Measurements from ENCODE around the gene OR2J1.
"Not testable (repeated sequence)": the region's sequence is repeated elsewhere in the genome, so short reads cannot be mapped to it uniquely, and the experiment has no call there.

Gene OR2J1

DNA sequence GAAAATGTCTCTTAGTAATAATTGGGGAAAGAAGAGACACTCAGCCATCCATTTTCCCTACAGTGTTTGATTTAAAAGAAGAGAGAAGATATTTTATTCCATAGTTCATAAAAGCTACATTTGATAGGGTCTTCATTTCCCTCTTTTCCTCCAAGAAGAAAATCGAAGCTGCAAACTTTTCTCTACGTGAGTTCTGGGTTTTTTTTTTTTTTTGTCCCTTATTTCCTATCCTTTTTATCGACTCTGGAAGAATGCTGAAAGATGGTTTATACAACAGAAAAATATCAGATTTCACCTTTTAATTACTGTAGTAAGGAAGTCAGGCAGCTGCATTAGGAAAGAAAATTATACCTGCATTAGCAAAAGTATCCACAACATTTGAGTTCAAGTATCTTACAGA, at the start of gene OR2J1:
Gene OR2J1, plus strand, starts transcription at position 301 of the 400 bp plus-strand sequence. CDS start 1,453 bp downstream, outside the sequence.
- no peak for DNase-seq

DNA sequence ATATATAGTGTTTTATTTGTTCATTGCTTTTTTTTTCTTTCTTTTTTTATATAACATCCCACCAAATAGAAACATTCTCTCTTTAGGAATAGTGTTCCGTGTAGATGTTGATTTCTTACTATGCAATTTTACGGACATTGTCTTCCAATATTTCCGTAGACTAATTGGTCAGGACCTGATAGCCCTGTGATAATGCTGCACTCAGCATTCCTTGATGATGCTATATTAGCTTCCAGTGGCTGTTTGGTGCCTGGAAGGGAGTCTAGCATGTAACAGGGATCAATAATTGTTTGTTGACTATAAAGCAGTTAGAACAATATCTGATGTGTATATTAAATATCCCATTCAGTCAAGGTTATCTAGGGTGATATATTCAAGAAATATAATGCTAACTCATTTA, 47.6 kb upstream of the OR2J1 start:
- no peak for DNase-seq

DNA sequence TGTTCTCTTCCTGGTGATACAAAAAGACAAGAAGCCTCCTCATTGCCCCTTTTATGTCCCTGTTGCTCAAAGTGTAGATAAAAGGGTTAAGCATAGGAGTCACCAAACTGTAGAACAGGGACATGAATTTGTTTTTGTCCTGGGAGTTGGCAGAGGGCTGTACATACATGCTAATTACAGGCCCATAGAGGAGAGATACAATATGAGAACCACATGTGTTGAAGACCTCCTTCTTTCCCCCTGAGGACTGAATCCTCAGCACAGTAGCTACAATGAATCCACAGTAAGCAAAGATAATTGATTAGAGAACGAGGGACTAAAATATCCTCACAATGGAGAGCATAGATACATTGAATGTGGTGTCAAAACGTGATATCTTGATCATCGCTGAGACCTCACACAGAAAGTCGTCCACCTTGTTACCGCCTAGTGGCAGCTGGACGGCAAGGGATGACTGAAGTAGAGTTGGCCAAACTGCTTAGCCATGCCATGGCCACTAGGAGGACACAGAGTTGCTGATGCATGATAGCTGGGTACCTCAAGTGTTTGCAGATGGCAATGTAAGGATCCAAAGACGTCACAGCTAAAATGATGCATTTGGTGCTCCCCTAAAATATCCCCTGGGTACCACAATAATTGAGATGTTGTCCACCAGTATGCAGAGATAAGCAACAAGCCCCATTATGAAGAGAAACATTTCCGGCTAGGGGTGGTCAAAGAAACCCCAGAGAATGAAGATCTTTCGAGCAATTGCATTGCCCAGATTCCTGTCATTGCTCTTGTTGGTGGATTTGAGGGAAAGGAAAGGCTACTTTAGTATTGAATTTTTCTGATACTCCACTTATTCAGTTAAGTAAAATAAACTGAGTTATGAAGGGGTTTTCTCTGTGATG, 27.2 kb upstream of the OR2J1 start:
- no peak for DNase-seq

DNA sequence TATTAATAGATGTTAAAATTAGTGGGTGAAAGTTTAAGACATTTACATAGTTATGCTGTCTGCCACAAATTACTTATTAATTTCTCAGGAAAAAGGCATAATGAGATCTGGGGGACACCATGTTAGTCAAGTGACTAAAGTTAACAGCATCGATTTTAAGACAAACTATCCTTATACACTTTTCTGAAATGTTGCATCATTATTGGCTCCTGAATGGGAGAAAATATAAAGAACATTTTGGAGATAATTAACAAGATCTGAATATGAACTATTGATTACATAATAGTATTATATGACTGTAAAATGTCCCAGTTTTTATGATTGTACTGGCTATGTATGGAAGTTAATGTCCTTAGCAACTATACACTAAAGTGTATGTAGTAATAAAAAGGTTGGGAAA, 20.1 kb upstream of the OR2J1 start:
- no peak for DNase-seq

DNA sequence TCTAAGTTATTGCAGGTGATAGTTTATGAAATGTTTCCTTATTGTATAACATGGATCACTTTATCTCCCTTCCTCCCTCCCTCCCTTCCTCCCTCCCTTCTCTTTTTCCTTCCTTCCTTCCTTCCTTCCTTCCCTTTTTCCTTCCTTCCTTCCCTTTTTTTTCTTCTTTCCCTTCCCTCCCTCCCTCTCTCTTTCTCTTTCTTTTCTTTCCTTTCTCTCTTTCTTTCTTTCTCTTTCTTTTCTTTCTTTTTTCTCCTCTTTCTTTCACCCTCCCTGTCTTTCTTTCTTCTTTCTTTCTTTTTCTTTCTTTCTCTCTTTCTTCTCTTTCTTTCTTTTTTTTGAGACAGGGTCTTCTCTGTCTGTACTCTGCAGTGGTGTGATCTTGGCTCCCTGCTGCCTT, 18.0 kb upstream of the OR2J1 start:
- DNase-seq: no peak

DNA sequence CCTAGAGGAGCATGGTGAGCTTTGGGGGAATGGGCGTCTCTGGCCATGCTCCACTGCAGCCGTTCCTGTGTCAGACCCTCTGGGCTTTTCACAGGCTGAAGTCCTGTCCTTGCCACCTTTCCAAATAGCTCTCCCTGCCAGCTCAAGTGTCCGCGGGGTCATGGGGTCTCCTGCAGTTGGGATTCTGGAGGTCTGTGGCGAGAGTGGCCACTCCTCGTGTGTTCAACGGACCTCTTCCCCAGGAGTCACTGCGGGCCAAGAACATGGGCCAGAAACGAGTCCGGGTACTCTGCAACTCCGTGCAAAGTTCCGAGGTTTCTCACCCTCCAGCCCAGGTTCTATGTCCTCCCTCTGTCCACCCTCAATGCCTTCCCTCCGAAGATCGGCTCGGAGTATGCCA, 16.8 kb upstream of the OR2J1 start:
- DNase-seq: no peak

DNA sequence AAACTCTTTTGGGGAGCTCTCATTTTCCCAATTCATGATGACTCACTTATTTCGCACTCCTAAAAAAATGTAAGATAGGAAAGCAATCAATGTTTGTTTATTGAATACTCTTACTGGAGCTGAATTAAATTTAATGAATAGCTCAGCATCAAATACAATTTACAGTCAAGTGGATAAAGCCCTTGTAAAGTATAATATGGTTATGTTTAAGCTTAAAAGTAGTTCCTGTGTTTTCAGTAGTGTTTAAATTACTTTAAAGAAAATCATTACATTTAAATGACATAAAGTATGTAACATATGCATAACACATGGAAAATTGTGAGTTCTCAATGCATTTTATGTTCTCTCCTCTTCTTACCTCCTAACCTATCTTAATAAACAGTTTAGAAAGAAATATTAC, 12.1 kb upstream of the OR2J1 start, which contains the start of gene OR2B3:
Gene OR2B3, minus strand, starts transcription at position 101 of the 400 bp plus-strand sequence. Its CDS starts 65 bp downstream, at position 36.
- no peak for DNase-seq

DNA sequence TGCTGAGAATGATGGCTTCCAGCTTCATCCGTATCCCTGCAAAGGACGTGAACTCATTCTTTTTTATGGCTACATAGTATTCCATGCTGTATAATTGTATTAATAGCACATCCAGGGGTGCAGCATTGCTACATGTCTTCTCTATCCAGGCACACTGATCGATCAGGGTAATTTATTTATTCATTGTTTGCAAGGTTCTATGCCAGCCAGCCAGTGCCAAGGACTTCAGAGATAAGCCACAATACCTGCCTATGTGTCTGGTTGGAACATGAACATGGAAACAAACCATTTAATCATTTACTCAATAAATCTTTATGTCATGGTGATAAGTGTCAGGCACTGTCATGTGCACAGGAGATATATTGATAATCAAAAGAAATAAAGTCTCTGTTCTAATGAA, 6.3 kb upstream of the OR2J1 start:
- no peak for DNase-seq

DNA sequence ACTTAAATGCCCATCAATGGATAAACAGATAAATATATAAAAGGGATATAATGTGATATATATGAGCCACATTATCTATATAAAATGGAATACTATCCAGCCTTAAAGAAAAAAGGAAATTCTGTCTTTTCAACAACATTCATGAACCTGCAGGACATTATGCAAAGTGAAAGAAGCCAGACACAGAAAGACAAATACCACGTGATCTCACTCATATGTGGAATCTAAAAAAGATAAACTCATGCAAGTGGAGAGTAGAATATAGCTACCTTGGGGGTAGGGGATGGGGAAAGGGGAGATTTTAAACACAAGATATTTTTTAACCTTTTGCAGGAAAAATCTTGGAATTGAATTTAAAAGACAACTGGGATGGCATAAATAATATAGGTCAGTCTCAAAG, 1.5 kb upstream of the OR2J1 start:
- DNase-seq: no peak

DNA sequence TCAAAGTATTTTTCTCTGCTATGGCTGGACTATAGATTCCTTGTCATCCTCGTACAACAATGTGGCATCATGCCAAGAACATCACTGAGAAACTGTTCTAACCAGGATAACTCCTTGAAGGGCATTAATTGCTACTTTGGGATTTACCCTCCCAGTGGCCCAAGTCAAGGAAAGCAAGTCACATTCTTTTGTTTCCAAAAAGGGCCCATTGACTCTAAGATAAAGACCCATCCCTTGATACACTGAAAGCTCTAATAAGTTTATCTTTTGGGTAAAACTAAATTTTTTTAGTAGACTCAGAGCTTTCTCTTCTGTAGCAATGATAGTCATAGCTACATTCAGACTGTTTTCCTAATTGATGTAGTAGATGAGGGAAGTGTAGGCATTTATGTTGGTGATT, 8.5 kb downstream of the OR2J1 start, which contains the start of gene OR2J3:
Gene OR2J3, plus strand, starts transcription at position 301 of the 400 bp plus-strand sequence. CDS start 3,833 bp downstream, outside the sequence.
- no peak for DNase-seq

DNA sequence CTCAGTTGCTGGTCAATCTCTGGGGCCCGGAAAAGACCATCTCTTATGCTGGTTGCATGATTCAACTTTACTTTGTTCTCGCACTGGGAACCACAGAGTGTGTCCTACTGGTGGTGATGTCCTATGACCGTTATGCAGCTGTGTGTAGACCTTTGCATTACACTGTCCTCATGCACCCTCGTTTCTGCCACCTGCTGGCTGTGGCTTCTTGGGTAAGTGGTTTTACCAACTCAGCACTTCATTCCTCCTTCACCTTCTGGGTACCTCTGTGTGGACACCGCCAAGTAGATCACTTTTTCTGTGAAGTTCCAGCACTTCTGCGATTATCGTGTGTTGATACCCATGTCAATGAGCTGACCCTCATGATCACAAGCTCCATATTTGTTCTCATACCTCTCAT, 12.8 kb downstream of the OR2J1 start:
- no peak for DNase-seq

DNA sequence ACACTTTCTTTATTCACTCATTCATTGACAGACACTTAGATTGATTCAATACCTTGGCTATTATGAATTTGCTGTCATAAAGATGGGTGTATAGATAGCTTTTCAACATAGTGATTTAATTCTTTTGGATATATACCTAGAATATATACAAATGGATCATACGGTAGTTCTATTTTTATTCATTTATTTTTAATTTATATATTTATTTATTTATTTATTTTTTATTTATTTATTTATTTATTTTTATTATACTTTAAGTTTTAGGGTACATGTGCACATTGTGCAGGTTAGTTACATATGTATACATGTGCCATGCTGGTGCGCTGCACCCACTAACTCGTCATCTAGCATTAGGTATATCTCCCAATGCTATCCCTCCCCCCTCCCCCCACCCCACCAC, 15.7 kb downstream of the OR2J1 start:
- not testable (repeated sequence) for DNase-seq

DNA sequence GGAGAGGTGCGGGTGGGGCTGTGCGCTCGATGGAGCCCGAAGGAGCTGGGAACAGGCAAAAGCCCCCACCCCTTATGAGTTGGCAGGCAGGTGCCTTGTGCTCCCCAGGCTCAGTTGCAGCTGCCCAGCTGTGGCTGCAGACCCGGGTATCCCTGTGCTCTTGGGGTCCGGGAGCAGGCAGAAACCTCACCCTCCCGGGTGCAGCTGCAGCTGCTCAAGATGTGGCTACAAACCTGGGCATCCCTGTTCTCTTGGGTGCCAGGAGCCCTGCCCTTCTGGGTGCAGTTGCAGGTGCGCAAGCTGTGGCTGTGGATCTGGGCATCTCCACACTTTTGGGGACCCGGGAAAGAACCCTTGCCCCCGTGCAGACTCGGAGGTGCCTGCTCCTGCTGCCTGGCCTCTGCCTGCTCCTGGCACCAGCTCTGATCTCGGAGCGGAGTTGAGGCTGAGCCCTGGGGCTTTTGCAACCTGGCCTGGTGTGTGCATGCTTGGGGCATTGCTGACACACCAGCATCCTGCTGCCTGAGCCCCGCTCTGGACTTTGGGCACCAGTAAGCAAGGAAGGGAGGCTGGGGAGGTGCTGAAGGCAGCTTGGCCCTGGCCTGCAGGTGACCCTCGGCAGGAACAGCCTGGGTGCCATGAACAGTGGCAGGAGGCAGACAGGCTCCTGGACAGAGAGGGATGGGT, 30.2 kb downstream of the OR2J1 start:
- DNase-seq: no peak

DNA sequence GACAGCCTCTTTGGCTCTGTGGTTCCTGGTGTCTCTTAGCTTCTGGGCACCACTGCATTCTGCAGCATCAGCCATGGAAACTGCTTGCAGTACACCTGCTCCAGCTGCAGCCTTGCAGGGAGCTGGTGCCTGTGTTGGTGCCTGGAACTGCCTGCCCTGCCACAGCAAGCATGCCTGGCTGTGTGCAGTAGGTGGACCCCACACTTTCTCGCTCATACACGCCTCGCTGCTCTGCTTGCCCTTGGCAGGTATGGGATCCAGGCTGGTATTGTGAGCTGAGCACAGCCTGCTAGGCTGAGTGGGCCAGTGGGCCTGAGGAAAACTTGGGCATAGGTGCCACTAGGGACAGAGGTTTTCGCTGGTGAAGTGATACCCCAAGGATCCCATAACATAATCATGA, 31.4 kb downstream of the OR2J1 start:
- DNase-seq: no peak

DNA sequence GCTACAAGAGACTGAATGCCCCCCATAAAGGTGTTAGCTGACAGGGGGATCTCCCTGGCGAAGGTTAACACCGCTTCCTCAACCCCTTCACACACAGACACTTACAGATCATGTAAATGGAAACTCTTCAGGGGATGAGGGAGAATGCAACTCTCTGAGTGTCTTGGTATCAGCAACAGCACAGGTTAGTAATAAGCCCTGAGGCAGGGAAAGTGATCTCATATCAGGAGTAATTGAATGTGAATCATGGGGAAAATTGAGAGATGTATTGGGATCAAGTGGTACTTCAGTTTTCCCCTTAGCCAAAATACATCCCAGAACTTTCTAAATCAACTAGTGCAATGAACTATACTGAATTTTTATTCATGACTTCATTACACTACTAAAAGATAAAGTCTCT, 32.4 kb downstream of the OR2J1 start:
- DNase-seq: no peak

DNA sequence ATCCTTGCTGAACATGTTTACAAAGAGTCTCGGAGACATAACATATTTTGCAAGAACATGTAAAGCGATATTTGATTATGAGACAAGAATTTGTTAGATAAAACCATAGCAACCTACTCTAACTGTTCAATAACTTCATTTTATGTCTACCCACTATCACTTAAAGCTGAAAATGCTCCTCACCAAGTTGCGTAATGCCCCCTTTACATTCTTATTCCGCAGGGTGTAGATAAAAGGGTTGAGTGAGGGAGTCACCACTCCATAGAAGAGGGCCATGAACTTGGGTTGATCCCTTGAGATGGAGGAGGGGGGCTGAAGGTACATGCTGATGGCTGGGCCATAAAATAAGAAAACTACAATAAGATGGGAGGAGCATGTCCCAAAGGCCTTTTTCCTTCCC, 38.4 kb downstream of the OR2J1 start:
- no peak for DNase-seq

DNA sequence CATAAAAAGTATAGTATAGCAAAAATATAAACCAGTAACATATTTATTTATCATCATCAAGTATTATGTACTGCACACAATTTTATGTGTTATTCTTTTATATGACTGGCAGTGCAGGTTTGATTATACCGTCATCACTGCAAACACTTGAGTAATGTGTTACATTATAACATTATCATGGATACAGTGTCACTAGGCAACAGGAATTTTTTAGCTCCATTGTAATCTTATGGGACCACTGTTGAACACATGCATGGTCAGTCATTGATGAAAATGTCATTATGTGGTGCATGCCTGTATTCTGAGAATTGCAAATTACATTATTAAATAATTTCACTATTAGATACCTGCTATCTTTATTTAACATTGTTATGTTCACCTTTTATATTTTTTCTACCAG, 42.3 kb downstream of the OR2J1 start:
- no peak for DNase-seq

DNA sequence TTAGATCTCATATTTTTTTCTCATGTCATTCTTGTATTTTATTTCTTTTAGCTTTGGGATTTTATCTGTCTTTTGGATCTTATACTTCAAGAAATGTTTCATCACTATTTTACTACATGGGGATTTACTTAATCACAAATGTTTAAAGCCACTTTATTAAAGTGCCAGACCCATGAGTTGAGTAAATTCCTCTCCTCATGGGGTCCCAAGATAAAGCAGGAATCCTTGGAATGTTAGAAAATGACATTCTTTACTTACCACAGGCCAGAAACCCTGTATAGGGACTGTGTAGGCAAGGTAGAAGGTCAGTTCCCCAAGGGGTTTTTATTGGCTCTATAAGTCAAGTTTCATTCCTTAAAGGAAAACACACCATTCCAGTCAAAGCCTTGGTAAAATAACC, 43.0 kb downstream of the OR2J1 start:
- no peak for DNase-seq

DNA sequence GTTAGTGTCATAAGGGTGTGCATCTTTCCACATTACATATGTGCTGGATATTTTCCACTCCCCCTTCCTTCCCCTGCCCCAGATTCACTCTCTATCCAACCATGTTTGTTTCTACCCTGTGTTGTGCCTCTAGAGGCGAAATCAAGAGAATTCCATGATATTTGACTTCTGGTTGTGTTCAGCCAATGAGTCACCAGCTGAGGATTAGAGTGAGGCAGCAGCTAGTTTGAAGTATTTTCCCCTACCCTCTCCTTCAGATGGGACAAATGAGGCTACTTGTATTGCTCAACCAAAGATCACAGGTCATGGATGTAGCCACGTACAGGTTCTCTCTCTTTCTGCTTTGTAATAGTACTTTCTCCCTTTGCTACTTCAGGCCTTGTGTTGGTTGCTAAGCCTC, 46.9 kb downstream of the OR2J1 start:
- no peak for DNase-seq

DNA sequence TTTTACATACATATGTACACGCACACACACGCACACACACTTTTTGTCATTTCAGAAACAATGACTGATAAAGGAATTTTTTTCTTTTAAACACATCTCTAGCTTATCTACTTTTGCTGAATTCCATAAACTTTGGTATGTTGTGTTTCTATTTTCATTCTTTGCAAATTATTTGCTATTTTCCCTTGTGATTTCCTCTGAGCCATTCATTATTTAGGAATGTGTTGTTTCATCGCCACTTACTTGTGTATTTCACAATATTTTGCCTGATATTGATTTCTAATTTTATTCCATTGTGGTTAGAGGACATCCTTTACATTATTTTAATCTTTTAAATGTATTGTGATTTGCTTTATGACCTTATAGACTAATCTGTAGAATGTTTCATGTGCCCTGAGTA, 47.8 kb downstream of the OR2J1 start:
- DNase-seq: no peak

DNA sequence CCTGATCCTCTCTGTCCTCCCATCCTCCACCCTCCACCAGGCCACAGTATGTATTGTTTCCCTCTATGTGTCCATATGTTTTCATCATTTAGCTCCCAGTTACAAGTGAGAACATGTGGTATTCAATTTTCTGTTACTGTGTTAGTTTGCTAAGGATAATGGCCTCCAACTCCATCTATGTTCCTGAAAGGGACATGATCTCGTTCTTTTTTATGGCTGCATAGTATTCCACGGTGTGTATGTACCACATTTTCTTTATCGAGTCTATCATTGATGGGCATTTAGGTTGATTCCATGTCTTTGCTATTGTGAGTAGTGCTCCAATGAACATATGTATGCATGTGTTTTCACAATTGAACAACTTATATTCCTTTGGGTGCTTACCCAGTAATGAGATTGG, 50.2 kb downstream of the OR2J1 start:
- not testable (repeated sequence) for DNase-seq

Measured in midbrain (tissue), 1 donor.